ENCODE results near the gene C1orf87.

The C1orf87 gene

GRCh38 chr1:59945790-59946189, 127.8 kb downstream of the C1orf87 start:
- DNase-seq: no peak

All from NCI-H2029 treated with DMSO at 0.1 percent for 48 hours (cell line).